Measurements from ENCODE around the gene VAMP8.
"Not testable (repeated sequence)": the region's sequence is repeated elsewhere in the genome, so short reads cannot be mapped to it uniquely, and the experiment has no call there.

The VAMP8 gene

DNA sequence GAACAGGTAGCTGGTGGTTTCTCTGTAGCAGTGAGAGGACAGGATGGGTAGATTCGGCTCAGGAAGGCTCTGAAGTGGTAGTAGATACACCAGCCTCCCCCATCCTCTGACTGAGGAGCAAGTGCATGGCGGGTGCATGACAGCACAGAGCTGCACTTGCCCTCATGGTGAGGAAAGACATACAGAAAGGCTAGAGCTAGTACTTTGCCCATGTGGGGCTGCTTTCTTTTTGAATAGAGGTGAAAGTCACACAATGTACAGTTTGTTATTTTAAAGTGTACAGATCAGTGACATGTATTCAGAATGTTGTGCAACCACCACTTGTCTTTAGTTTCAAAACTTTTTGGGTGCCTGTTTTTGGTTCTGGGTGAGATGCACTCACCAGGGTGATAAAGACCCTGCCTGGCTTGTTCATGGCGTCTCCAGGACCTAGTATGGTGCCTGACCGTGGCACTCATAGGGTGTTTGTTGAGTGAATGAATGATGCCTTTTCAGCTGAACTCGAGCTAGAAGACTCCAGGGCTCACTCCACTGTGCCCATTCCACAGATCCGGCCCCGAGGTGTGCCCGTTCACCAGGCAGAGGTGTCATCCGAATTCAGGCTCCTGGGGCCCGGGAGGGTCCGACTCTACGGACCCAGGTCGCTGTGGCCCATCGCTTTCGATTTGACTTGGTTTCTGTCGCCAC, 6.4 kb downstream of the VAMP8 start:
- DNase-seq: no peak

DNA sequence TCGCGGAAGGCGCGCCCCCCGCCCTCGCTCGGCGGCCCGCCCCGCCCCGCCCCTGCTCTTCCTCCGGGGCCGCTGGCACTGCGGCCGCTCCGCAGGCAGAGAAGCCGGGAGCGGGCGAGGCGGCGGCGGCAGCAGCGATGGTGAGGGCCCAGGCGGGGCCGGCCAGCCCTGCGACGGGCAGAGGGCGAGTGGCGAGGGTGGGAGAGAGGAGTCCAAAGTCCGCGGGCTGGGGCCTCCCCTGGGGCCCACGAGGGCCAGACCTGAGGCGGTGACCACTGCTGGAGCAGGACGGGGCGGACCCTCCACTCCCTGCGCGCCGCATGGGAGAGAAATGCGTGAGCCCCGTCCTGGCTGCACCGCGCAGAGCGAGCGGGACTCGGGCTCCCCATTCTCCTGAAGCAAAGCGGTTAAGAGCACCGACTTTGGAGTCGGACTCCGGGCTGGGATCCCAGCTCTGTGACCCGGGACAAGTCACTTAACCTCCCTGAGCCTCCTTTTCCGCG, 7.0 kb downstream of the VAMP8 start, which contains the start of gene VAMP5:
TSS of gene VAMP5 (plus strand) at position 78 of the 503 bp plus-strand sequence. CDS start at position 138, 60 bp downstream.
- DNase-seq: no peak

DNA sequence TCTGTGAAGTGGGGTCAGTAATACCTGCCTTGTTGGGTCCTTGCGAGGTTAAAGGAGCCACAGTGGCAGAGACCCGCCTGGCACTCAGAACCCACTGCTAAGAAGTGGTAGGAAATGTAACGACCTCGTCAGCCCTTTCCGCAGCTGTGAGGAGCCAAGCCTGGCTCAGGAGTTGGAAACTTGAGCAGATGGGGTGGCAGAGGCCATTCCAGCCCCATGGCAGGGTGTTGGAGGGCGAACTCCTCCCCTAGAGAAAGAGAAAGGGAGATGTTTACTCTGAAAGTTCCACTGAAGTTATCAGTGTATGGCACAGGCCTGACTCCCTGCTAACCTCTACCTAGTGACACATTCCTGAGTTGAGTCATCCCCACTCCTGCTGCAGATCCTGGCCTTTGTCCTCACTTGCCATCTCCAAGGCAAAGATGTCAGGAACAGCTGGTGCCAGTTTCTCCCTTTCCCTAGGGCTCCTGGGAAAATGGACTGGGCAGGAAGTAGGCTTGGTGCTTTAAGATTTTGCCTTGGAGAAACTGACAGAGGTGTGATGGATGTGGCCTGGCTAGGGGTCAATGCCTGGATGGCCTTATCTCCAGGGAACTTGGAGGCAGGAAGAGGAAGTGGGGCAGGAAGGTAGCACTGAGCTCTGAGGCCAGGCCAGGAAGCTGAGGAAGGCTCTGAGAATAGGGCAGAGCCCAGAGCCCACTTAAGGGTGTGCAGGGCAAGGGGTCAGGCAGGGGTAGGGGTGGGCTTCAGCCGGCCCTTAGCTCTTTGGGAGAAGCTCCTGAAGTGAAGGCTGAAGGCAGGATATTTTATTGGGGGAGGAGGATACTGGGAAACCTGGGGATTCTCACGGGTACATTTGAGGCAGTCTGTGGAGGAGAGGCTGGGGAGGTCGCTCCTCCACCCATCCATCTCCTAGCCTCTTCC, 7.7 kb downstream of the VAMP8 start:
- DNase-seq: peak; percentile 68

DNA sequence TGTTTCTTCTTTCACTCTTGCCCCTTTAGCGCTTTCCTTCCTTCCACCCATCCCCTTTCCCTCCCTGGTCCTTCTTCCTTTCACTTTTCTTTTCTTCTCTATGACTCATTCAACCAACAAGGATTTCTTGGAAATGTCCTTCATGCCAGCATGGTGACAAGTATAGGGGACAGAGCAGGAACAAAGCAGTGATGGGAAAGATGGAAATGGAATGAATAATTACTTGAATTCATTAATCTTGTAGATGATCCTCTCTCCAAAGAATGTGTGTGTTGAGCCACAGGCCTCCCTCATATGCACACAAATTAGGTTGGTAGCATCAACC, 8.4 kb downstream of the VAMP8 start:
- no peak for DNase-seq

DNA sequence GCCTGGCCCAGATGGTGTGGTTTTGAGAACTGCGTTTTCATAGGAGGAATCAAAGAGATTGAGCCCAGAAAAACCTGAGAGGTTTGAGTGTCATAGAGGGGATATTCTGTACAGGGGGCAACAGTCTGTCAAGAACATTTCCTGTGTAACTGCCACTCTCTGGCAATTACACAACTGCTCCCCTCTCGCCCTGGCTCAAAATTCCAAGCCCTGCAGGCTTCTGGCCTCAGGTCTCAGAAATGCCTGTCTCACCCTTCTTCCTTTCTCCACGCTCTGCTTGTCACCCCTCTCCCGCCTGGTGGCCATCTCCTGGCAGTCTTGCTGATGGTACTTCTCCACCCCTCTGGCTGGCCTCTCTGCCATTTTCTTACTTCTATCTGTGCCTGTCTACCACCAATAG, 10.8 kb downstream of the VAMP8 start:
- DNase-seq: no peak

DNA sequence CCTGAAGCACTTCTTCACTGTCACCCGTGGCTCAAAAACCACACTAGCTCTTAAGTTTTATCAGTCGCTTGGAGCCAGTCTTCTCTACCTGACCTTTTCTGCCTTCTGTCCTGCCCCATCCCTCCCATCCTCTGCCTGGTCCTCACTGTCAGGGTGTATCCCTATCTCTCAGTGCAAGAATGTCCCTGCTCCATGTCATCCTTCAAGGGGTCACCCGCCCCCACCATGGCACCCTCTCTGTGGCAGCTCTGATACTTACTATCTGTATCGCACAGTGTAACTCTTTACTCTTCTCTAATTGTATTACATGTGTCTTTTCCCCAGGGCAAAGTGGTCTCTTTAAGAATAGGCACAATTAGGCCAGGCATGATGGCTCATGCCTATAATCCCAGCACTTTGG, 11.3 kb downstream of the VAMP8 start:
- DNase-seq: no peak

DNA sequence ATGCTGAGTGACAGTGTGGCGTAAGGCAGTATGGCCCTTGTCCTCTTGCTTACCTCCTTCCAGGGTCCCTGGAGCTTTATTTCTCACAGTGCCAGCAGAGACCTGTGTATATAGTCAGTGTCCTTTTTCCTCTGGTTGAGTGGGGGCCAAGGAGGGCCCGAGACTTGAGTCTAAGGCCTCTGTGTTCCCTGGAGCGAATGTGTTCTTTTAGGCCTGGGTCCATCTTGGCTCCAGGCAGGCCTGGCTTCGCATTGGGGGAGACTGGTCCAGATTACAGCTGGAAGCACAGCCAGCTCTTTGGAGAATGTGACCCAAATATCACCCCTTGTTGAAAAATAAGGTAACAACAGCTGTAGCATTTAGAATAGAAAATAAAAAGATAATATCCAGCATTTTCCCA, 11.8 kb downstream of the VAMP8 start:
- DNase-seq: no peak

DNA sequence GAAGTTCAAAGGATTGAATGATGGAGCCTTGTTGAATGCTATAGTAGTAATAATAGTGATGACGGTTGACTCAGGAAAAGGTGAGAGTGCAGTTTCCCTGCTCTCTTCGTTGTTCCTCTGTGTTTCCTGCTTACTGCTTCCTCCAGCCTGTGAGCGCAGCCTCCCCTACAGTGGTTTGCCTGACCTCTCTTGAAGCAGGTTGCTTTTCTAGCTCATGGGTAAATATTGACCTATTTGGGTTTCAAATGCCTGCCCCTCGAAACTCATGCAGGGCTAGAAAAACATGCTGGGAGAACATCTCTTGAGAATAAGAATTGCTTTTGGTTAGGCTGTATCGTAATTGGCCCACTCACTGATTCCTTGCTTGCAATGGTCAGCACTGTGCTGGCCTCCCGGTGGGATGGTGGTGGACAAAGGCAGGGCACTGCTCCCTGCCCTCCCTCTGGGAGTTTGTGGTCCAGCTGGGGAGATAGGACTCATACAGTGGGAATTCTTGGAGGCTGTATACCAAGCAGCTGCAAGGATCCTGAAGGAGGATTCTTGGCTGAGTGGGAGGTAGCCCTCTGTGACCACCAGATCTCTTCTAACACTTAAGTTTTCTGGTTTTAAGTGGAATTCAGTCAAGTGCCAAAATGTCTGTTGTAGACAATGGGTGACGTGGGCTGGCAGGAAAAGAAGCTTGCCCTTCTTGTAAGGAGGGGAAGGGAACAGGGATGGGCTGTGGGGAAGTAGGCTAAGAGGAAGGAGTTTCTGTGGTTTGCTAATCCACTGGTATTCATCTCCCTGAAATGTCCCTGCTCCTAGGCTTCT, 12.8 kb downstream of the VAMP8 start:
- no peak for DNase-seq

DNA sequence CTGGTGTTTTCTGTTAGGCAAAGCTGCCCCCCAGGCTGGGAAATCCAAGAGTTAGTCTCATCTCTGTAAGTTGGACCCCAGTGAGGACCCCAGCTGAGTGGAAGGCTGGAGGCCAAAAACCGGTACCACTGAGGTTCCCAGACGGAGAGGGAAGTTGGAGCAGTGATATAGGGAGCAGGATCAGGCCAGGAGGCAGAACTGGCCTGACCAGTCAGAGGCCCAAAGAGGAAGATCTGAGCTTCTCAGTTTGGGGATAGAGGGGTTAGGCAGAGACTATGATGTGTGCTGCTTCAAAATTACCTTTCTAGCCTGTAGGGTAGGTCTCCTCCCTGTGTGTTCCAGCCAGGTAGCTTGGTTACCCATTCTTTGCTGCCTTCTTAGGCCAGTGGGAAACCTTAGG, 13.6 kb downstream of the VAMP8 start:
- no peak for DNase-seq

DNA sequence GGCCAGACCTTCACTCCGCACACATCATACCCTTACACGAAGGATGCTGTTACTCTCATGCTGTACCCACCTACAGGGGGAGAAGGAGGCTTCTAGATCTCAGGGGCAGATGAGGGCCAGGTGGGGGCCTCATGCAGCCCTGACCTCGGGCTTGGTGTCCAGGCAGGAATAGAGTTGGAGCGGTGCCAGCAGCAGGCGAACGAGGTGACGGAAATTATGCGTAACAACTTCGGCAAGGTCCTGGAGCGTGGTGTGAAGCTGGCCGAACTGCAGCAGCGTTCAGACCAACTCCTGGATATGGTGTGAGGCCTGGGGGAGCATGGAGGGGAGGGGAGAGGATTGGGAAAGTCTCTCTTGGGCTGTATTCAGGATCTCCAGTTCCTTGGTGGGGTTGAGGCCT, 14.2 kb downstream of the VAMP8 start:
- DNase-seq: no peak

DNA sequence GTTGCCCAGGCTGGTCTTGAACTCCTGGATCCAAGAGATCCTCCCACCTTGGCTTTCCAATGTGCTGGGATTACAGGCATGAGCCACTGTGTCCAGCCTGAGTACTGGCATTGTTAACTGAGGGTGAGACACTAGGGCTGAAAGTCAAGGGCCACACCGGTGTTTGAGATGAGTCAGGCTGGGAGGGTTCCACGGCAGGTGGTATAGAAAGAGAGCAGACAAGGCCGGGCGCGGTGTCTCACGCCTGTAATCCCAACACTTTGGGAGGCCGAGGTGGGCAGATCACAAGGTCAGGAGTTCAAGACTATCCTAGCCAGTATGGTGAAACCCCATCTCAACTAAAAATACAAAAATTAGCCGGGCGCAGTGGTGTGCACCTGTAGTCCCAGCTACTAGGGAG, 14.9 kb downstream of the VAMP8 start:
- DNase-seq: not testable (repeated sequence)

DNA sequence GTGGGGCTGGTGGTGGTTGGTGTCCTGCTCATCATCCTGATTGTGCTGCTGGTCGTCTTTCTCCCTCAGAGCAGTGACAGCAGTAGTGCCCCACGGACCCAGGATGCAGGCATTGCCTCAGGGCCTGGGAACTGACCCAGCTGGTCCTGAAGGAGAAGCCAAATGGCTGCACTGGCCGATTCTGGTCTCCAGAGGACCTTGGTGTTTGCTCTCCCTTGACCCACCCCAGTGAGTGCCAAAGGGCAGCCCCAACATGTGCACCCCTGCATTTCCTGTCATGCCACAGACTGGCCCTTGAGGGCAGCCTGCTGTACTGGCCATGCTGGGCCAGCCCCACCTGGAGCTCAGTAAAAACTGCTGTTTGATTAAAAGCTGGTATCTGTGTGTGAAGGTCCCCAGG, 15.6 kb downstream of the VAMP8 start:
- DNase-seq: no peak

DNA sequence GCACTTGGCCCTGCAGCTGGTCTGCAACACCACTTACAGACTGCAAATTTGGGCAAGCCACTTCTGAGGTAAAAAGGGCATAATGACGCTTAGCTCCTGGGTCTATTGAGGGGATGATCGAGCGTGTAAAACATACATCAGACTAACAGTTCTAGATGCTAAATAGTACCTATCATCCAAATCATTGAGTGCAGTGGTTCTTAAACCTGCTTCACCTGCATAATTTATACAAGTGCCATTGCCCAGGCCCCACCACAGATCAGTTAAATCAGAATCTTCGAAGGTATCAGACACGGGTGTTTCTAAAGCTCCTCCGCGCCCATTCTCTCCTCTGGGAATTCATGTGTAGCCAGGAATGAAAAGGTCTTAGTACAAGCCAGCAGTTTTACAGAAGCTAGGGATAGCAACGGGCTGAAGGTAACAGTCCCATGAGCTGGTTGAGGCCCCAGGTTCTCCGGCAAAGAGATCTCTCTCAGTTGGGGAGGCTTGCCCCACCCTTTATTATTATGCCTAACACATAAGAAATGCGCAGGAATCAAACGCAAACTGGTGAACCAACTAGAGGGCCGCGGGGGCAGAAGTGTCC, 17.4 kb downstream of the VAMP8 start:
- no peak for DNase-seq

DNA sequence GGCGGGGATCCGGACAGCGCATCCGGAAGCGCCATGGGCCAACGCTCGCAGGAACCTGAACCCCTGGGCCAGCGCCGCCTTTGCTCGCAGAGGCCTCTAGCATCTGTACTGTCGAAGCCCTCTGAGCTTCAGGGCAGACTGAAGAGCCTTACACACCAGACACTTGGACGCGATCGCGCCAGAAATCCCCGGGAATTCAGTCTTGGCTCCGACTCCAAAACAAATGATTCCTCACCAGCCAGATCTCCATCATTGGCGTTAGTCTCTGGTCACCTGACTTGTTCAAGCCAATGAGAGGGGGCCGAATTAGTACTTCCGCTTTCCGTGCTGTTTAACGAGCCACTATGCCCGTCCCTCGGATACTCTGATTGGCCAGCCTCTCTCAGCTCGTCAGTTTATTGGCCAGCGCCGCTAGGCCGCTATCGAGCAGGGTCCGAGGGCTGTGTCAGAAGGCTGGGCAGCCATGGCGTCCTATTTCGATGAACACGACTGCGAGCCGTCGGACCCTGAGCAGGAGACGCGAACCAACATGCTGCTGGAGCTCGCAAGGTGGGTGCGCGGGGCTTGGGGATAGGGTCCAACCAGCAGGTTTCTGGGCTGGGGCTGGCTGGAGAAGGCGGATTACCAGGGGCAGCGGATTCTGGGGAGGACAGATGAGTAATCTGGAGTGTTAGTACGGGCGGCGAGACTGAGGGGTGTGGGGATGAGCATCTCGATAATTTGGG, 18.1 kb downstream of the VAMP8 start, which contains the start of gene RNF181:
TSS of gene RNF181 (plus strand) at position 445 of the 725 bp plus-strand sequence. CDS start at position 464, 19 bp downstream.
- DNase-seq: peak; percentile 94

DNA sequence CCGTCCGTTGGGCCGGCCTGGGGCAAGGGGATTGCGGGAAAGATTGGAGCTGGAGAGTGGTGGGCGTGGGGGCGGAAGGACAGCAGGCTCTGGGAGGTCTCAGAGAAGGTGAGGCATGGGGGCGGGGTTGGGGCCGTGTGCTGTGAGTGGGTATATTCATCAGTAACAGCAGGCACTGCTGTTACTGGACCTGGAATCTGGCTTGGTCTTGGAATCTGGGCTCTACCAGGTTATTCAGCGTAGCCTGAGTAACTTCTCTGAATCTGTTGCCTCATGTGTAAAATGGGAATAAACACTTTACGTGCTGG, 18.6 kb downstream of the VAMP8 start:
- DNase-seq: peak; percentile 13

DNA sequence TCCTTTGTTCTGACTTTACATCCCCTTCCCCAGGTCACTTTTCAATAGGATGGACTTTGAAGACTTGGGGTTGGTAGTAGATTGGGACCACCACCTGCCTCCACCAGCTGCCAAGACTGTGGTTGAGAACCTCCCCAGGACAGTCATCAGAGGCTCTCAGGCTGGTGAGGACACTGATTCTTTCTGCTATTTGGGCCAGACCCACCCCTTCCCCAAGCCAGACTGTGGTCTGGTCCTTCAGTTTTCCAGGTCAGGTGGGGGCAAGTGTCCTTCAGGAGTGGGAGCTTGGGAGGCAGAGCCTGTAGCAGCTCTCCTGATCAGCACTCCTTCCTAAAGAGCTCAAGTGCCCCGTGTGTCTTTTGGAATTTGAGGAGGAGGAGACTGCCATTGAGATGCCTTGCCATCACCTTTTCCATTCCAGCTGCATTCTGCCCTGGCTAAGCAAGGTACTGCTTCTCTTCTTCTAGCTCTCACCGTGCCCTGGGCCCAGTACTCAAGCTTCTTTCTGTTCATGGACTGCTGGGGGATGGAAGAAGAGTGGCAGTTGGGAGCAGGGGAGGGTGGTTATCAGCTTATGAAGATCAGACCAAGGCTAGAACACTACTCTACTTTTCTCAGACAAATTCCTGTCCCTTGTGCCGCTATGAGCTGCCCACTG, 19.2 kb downstream of the VAMP8 start:
- peak; percentile 1 for DNase-seq

DNA sequence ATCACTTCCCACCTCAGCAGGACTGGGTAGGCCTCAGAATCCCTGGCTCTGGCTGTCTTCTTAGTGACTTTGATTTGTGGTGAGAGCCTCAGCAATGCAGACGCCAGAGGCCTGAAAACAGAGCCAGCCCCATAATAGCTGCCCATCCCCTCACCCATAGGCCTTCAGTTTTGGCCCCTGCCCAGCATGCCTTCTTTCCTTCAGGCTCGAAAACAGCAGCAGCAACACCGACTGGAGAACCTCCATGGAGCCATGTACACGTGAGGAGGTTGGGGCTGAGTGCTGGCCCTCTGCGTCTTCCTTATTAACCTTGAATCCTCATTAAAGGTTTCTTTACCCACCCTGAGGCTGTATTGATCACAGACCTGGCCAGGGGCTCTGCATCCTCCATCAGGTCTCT, 19.9 kb downstream of the VAMP8 start:
- no peak for DNase-seq

DNA sequence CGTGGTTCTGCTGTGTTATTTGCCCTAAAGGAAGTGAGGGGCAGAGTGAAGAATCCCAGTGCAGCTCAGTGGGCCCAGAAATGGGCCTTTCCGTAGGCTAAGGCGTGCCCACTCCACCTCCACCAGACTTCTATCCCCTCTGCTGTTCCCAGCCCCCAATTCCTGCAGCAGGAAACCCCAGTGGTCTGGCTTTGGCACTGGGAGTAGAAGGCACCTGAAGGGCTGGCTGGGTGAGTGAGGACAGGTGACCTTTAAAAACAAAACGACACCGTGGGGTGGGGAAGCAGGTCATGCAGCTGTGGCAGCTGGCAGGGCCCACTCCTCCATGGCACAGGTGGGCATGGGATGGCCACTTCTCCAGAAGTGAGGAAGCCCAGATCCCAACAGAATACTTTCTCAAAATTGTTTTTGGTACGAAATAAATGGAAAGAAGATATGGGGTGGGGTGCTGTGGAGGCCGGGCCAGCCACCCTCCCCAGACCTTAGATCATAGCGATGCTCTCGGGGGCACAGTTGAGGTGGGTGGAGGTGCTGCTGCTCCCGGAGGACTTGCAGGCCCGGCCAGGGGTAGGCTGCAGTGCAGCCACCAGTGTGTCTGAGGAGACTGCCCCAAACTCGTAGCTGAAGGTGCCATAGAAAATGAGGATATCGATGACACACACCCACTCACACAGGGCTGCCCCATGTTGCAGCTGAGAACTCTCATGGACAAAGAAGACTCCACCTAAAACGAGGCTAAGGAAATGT, 21.4 kb downstream of the VAMP8 start:
- peak; percentile 4 for DNase-seq

DNA sequence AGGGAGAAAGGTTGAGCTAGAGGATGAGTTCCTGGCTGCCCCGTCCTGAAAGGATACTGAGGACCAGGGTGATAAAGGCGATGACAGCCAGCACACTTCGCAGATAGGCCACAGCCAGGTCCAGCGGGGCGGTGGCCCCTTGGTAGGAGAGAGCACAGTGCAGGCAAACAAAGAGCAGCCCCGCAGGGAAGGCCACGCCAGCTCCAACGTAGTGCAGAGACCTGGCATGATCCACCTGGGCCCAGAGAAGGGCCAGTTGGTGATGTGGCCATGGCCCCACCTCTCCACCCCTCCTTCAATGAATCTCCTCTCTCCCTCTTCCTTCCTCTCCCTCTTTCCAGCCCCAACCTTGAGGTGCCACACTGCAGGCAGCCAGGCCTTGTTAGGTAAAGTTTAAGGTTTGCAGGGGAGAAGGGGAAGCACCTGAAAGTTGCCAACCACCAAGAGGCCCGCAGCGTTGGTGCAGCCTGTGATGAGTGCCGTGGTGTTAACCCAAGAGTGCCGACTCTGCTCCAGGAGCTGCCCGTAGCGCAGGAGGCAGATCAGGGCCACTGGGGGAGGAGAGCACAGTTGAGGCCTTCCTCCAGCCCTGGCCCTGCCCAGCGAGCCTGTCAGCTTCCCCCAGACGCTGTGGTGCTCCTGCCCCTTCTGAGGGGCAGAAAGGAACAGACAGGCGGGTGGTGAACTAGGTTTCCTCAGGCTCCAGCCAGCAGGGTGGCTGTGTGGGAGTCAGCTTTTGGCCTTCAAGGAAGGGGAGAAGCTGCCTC, 22.3 kb downstream of the VAMP8 start:
- no peak for DNase-seq

DNA sequence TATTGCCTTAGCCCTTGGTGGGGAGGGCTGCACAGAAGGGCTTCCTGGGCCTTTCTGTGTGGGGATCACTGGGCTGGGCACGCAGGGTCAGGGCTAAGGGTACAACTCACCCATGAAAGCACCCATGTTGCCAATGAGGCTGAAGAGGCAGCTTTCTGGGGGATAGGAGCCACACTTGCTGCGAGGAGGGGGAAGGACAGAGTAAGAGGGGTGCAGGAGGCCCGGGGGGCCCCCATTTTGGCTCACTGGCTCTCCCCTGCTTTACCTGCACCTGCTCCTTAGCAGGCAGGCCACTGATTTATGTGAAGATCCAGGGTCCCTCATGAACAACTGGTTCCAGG, 22.8 kb downstream of the VAMP8 start:
- no peak for DNase-seq

All from 8988T (cell line).